Activated CD8-positive, alpha-beta T cell treated with anti-CD3 and anti-CD28 coated beads for 36 hours (primary cell): Measurements from ENCODE around the gene PMS1. TPM values are rescaled to one million over a fixed set of nuclear protein-coding genes. Genes with fewer than 3 reads are reported as not detected.

Source experiments
- ATAC-seq: fragments of 200-7000 bp; cut with Tn5 transposase; one replicate; pipeline ENCODE4 v1.10.0; 2021; ENCODE audit warnings: mild to moderate bottlenecking, moderate library complexity
- CTCF ChIA-PET: fragments of 350-600 bp; sonication (Branson Sonifier 250); formaldehyde crosslinking; loops from one replicate; lab custom pipeline; 2021; ENCODE audit warnings: antibody characterized with exemption; lab: Charles Lee
- POLR2A ChIA-PET: fragments of 350-600 bp; sonication (Branson Sonifier 250); formaldehyde crosslinking; loops from one replicate; lab custom pipeline; 2021; ENCODE audit warnings: antibody characterized with exemption; lab: Charles Lee
- DNase-seq: peaks from one replicate; pipeline ENCODE4 v3.0.0-alpha.2; 2020
- H3K27ac Mint-ChIP-seq: one replicate; pipeline ENCODE4 v1.8.0; 2021; ENCODE audit warnings: mild to moderate bottlenecking, mixed read lengths
- H3K27me3 Mint-ChIP-seq: one replicate; pipeline ENCODE4 v1.8.0; 2021; ENCODE audit warnings: mixed read lengths
- H3K36me3 Mint-ChIP-seq: one replicate; pipeline ENCODE4 v1.8.0; 2021; ENCODE audit warnings: low read depth, mixed read lengths
- H3K4me1 Mint-ChIP-seq: one replicate; pipeline ENCODE4 v1.8.0; 2021; ENCODE audit warnings: low read depth, mixed read lengths
- H3K4me3 Mint-ChIP-seq: one replicate; pipeline ENCODE4 v1.8.0; 2021; ENCODE audit warnings: mild to moderate bottlenecking, moderate library complexity, mixed read lengths
- H3K9me3 Mint-ChIP-seq: one replicate; pipeline ENCODE4 v1.8.0; 2021; ENCODE audit warnings: mixed read lengths
- intact Hi-C: fragments of 100-400 bp; cut with micrococcal nuclease; formaldehyde crosslinking; loops from one replicate; pipeline ENCODE4 v1.10.0; 2022
- total RNA-seq, 2 experiments: library from RNA; stranded (reverse); gene quantifications; one replicate each; pipeline ENCODE4 v1.2.3, GENCODE V29; 2021
- TF ChIP-seq, protein P1 (sequence below): fragments of 200-600 bp; IDR thresholded peaks from one replicate; pipeline ENCODE4 v1.8.0; 2022; ENCODE audit warnings: antibody characterized with exemption, mild to moderate bottlenecking

PMS1 gene
- total RNA-seq, 2 experiments from 2014 or later = 44.3 to 58.5 TPM

DNA sequence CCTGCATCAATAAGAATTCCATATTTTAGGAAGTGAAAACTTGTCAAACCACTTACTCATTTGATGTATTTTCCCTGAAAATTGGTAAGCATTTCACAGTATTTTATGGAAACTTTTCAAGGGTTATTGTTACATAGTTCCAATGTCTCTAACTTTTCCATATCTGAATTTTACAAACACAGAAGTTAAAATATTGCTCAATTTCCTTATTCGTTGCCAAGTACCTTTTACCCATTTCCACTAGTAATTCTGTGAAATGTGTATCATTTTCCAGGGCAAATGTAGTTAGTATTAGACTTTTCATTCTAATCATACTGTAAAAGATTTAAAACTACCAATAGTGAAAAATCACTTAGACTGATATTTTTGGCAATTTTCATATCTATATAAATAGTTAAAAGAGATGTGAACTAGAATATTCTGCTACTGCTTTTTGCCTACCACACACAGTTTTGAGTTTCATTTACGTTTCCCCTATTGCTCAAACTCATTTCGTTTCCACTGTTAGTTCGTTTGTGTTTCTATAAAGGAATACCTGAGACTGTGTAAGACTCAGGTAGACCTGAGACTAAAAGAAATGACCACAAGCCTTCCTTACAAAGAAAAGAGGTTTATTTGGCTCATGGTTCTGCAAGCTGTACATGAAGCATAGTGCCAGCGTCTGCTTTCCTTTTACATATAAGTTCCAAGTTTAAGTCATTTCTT is 86.3 kb downstream of the PMS1 start:
- peaks cover 44% of the 10 kb centered on the region for H3K36me3 Mint-ChIP-seq
- CTCF ChIA-PET = no interaction called here
- peaks cover 15% of the 10 kb centered on the region for H3K4me1 Mint-ChIP-seq
- DNase-seq (no peak), ATAC-seq (no peak)
- no peak overlapping the region for H3K4me3 Mint-ChIP-seq
- H3K27ac Mint-ChIP-seq = no peak overlapping the region
- H3K9me3 Mint-ChIP-seq = peaks cover 2% of the 10 kb centered on the region
- intact Hi-C loops = no loop called here
- POLR2A ChIA-PET = no interaction called here
- TF ChIP-seq, protein P1, sequence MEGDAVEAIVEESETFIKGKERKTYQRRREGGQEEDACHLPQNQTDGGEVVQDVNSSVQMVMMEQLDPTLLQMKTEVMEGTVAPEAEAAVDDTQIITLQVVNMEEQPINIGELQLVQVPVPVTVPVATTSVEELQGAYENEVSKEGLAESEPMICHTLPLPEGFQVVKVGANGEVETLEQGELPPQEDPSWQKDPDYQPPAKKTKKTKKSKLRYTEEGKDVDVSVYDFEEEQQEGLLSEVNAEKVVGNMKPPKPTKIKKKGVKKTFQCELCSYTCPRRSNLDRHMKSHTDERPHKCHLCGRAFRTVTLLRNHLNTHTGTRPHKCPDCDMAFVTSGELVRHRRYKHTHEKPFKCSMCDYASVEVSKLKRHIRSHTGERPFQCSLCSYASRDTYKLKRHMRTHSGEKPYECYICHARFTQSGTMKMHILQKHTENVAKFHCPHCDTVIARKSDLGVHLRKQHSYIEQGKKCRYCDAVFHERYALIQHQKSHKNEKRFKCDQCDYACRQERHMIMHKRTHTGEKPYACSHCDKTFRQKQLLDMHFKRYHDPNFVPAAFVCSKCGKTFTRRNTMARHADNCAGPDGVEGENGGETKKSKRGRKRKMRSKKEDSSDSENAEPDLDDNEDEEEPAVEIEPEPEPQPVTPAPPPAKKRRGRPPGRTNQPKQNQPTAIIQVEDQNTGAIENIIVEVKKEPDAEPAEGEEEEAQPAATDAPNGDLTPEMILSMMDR = no peak
- no peaks in the 10 kb centered on the region for H3K27me3 Mint-ChIP-seq

DNA sequence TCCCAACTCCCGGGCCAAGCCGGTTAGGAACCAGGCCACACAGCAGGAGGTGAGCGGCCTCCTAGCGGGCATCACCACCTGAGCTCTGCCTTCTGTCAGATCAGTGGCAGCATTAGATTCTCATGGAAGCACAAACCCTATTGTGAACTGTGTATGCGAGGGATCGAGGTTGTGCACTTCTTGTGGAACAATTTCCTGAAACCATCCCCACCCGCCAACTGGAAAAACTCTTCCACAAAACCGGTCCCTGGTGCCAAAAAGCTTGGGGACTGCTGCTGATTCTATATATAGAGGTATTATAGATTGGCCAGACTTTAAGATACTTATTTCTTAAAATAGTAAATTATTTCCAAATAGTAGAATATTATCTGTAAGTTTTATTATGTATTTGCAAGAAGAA is 89.4 kb downstream of the PMS1 start:
- no peak for ATAC-seq
- Mint-ChIP-seq H3K27me3 (no peaks in the 10 kb centered on the region), H3K27ac (no peak overlapping the region), H3K36me3 (peaks cover 54% of the 10 kb centered on the region), H3K9me3 (peaks cover 2% of the 10 kb centered on the region), H3K4me3 (no peak overlapping the region), H3K4me1 (peaks cover 15% of the 10 kb centered on the region)
- POLR2A ChIA-PET = no interaction called here
- TF ChIP-seq, protein P1 = no peak
- intact Hi-C loops = no loop called here
- DNase-seq = no peak
- CTCF ChIA-PET = no interaction called here

DNA sequence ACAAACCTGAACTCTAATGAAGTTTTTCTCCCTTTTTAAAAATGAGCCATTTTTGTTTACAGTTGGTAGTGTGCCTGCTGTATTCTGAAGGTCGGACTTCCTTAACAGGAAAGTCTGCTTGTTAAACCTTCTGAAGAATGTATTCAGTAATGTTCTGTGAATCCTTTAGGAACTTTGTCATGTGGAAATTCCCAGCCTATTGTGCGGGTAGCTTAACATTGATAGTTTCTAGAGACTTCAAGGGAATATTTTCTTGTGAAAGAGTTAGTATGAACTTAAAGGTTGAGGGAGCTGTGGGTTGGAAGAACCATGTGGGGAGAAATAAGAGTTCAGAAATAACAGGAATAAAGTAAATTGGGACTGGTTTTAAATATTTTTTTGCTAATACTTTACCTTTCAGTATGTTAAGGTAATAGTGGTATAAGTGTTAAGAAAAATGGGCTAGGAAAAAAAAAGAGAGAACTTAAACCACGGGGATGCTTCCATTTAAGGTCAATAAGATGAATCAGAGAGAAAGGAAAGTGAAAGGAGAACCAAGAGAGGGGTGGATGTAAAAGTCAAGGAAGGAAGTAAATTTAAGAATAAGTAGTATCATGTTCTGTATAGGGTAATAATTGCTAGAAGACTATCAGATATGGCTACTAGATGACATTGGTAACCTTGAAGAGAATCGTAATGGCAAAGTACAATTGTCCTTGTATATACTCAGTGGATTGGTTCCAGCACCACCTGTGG is 90.5 kb downstream of the PMS1 start:
- ChIA-PET POLR2A (no interaction called here), CTCF (interaction anchor here (0.5 kb wide), 1 partner anchor 9 kb away, joined by 3 read pairs; no protein-coding TSS in a partner anchor)
- DNase-seq = no peak
- Mint-ChIP-seq H3K27ac (peak overlapping the region; percentile 71), H3K4me1 (peaks cover 15% of the 10 kb centered on the region), H3K4me3 (no peak overlapping the region), H3K36me3 (peaks cover 54% of the 10 kb centered on the region), H3K9me3 (peaks cover 2% of the 10 kb centered on the region), H3K27me3 (no peaks in the 10 kb centered on the region)
- ATAC-seq = peak; percentile 84
- TF ChIP-seq, protein P1 = no peak
- intact Hi-C loops = no loop called here

DNA sequence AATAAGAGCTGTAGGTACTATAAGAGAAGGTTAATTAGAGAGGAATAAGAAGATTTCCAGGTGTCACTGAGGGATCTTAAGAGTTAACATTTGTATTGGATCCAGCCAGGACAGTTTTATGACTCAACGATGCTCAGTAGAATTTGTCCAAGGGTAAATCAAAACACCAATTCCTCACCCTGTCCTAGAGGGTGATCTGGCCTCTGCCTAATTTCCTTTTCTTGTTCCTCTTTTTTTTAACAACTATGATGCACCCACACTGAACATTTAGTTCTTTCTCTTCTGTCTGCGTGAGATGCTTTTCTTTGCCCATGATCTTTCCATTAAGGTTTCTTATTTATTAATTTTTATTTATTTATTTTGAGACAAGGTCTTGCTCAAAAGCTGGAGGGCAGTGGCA is 92.0 kb downstream of the PMS1 start:
- ChIA-PET POLR2A (interaction anchor here (0.6 kb wide), 1 partner anchor 26 kb away, joined by 4 read pairs; no protein-coding TSS in a partner anchor), CTCF (no interaction called here)
- H3K27ac Mint-ChIP-seq = peak overlapping the region; percentile 68
- H3K36me3 Mint-ChIP-seq = peaks cover 44% of the 10 kb centered on the region
- intact Hi-C loops = no loop called here
- no peaks in the 10 kb centered on the region for H3K27me3 Mint-ChIP-seq
- H3K4me3 Mint-ChIP-seq = no peak overlapping the region
- ATAC-seq = no peak
- DNase-seq = no peak
- H3K9me3 Mint-ChIP-seq = peaks cover 2% of the 10 kb centered on the region
- peaks cover 15% of the 10 kb centered on the region for H3K4me1 Mint-ChIP-seq
- TF ChIP-seq, protein P1 = no peak

DNA sequence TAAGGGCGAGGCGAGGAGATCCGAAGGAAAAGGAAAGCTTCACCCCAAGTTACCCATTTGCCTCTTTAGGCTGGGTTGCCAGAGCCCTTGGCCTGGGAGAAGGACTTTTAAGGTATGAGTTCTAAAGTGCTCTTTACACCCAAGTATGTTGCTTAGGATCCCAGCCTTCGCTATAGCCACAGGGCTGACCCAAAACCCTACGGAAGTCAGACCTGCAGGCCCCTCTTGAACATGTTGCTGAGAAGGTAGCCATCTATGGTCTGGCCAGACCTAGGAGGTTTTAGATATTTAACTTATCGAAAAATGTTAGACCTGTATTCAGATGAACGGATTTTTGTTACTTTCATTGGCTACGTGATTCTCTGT is 95.4 kb downstream of the PMS1 start:
- intact Hi-C loops = no loop called here
- CTCF ChIA-PET = no interaction called here
- Mint-ChIP-seq H3K36me3 (peaks cover 29% of the 10 kb centered on the region), H3K4me1 (peaks cover 7% of the 10 kb centered on the region), H3K4me3 (no peak overlapping the region), H3K27me3 (no peaks in the 10 kb centered on the region), H3K27ac (no peak overlapping the region), H3K9me3 (peaks cover 2% of the 10 kb centered on the region)
- ATAC-seq (no peak), DNase-seq (no peak)
- POLR2A ChIA-PET = no interaction called here
- TF ChIP-seq, protein P1 = no peak
